Testis (tissue), 2 donors: Measurements from ENCODE around the gene SMYD3.

Experiments used
- POLR2A ChIP-seq: fragments of 450-650 bp; IDR thresholded peaks from one replicate; pipeline ENCODE4 v1.6.1; 2017; ENCODE audit warnings: antibody characterized with exemption, mild to moderate bottlenecking, moderate library complexity
- TF ChIP-seq, protein P1 (sequence below), 3 experiments: fragments of 450-650 bp in 2 of 3; fragments of 200-600 bp in 1 of 3; sonication (generic) in 1 of 3; IDR thresholded peaks; one replicate each; pipeline ENCODE4 v1.5.1; 2016 to 2019; ENCODE audit warnings: antibody characterized with exemption in 3 of 3, mild to moderate bottlenecking in 2 of 3, moderate library complexity in 1 of 3

DNA sequence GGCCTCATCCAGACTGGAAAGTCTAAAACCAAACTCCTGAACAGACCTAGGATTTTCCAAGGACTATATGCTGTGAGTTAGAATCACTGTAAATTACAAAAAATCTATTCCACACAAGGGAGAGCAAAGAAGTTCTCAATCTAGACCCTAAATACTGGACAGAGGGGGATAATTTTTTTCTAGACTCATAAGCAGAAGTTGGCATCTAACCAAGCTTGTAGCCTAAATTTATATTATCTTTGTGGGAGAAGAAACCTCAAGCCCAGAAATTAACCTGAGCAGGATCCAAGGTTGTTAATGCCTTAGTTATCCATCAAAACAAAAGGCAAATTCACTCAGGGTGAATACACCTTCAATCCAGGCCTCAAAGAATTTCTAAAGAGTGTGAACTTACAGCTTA lies 290.2 kb downstream of the SMYD3 start:
- TF ChIP-seq, protein P1, sequence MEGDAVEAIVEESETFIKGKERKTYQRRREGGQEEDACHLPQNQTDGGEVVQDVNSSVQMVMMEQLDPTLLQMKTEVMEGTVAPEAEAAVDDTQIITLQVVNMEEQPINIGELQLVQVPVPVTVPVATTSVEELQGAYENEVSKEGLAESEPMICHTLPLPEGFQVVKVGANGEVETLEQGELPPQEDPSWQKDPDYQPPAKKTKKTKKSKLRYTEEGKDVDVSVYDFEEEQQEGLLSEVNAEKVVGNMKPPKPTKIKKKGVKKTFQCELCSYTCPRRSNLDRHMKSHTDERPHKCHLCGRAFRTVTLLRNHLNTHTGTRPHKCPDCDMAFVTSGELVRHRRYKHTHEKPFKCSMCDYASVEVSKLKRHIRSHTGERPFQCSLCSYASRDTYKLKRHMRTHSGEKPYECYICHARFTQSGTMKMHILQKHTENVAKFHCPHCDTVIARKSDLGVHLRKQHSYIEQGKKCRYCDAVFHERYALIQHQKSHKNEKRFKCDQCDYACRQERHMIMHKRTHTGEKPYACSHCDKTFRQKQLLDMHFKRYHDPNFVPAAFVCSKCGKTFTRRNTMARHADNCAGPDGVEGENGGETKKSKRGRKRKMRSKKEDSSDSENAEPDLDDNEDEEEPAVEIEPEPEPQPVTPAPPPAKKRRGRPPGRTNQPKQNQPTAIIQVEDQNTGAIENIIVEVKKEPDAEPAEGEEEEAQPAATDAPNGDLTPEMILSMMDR (IDR thresholded peaks at IDR 0.05) = no peak
- no peak for TF ChIP-seq POLR2A
